DOHH2 (cell line): Measurements from ENCODE around the gene SHISA5.

Source experiments
- H3F3A ChIP-seq: fragments of 200-600 bp; sonication (generic), shearing (Covaris generic); 2 replicates; pipeline ENCODE4 v1.6.0; 2016; ENCODE audit warnings: antibody characterized with exemption, mild to moderate bottlenecking; ENCODE audit not compliant: control insufficient read depth, insufficient read depth
- H3K27ac ChIP-seq: fragments of 200-600 bp; sonication (generic); 2 replicates; pipeline ENCODE4 v1.5.1; 2014; ENCODE audit warnings: low read depth, mild to moderate bottlenecking, low read length, moderate library complexity
- H3K27me3 ChIP-seq: fragments of 200-600 bp; sonication (generic); 2 replicates; pipeline ENCODE4 v1.6.1; 2014; ENCODE audit warnings: mild to moderate bottlenecking, low read length, mixed read lengths; ENCODE audit not compliant: control insufficient read depth
- H3K36me3 ChIP-seq: fragments of 200-600 bp; sonication (generic); 2 replicates; pipeline ENCODE4 v1.6.1; 2014; ENCODE audit warnings: mild to moderate bottlenecking, low read length, moderate library complexity, mixed read lengths; ENCODE audit not compliant: control insufficient read depth
- H3K4me1 ChIP-seq: fragments of 200-600 bp; sonication (generic); 2 replicates; pipeline ENCODE4 v1.6.1; 2014; ENCODE audit warnings: mild to moderate bottlenecking, low read length, mixed read lengths; ENCODE audit not compliant: control insufficient read depth
- H3K4me2 ChIP-seq: fragments of 200-600 bp; sonication (generic); 2 replicates; pipeline ENCODE4 v1.6.0; 2014; ENCODE audit warnings: mild to moderate bottlenecking, low read length, moderate library complexity
- H3K4me3 ChIP-seq: fragments of 200-600 bp; sonication (generic); 2 replicates; pipeline ENCODE4 v1.5.1; 2014; ENCODE audit warnings: mild to moderate bottlenecking, low read length, mixed read lengths
- H3K79me2 ChIP-seq: fragments of 200-600 bp; sonication (generic); 2 replicates; pipeline ENCODE4 v1.6.1; 2014; ENCODE audit warnings: mild to moderate bottlenecking, low read length, mixed read lengths; ENCODE audit not compliant: control insufficient read depth
- H3K9me2 ChIP-seq: fragments of 200-600 bp; sonication (generic); replicated peaks from 2 replicates; pipeline ENCODE4 v1.6.1; 2014; ENCODE audit warnings: mild to moderate bottlenecking, low read length, mixed read lengths; ENCODE audit not compliant: control insufficient read depth
- H3K9me3 ChIP-seq: fragments of 200-600 bp; sonication (generic); 2 replicates; pipeline ENCODE4 v1.6.1; 2014; ENCODE audit warnings: antibody characterized with exemption, low read length, mixed read lengths; ENCODE audit not compliant: control insufficient read depth, insufficient read depth
- H4K20me1 ChIP-seq: fragments of 200-600 bp; sonication (generic); 2 replicates; pipeline ENCODE4 v1.6.0; 2014; ENCODE audit warnings: low read depth, mild to moderate bottlenecking, antibody characterized with exemption, low read length, moderate library complexity; ENCODE audit not compliant: control insufficient read depth, insufficient read depth
- EZH2phosphoT487 ChIP-seq: fragments of 200-600 bp; sonication (generic); IDR thresholded peaks from 2 replicates; pipeline ENCODE4 v1.6.1; 2017; ENCODE audit warnings: borderline replicate concordance, mild to moderate bottlenecking, antibody characterized with exemption, low read length, moderate library complexity, mixed read lengths
- TF ChIP-seq, protein P1 (sequence below): fragments of 200-600 bp; sonication (generic); IDR thresholded peaks from one replicate; pipeline ENCODE4 v1.5.1; 2014; ENCODE audit warnings: antibody characterized with exemption, mild to moderate bottlenecking, low read depth, low read length; ENCODE audit not compliant: poor library complexity, severe bottlenecking

SHISA5 gene

DNA sequence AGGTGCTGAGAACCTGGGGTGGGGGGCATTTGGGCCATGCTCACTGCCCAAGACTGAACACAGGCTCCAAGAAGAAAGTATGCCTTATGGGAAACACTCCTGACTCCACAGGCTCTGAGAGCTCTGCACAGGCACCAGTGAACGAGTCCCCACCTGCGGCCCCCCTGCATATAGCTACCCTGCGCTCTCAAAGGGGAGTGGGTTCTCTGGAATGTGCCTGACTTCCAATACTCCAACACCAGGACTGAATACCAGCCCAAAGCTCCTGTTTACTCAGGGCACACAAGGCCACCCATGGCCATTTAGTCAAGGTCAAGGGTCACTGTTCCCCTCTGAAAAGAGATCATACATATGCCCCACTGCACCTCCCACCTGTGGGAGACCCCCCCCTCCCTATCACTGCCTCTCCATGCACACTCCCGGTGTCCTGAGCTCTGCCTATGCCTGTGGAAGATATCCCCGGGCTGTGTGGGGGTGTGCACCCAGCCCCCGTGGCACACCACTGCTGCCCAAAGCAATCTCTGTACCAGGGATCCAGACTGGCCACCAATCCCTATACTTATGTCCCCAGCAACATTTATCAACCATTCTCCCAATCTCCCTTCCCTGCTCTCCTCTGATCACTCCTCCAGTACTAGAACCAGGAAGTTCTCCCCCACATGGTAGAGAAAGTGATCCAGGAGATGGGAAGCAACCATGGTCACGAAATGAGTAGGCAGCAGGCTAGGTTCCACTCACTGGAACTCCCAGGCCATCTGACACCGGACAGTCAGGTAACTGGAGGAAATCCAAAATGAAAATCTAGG lies 72.5 kb downstream of the SHISA5 start:
- Histone ChIP-seq H3F3A (no peaks in the 10 kb centered on the region), H3K4me3 (no peak overlapping the region), H3K36me3 (peaks cover 37% of the 10 kb centered on the region), H3K27ac (no peak overlapping the region), H3K9me2 (no peaks in the 10 kb centered on the region), H4K20me1 (no peaks in the 10 kb centered on the region), H3K4me2 (no peak overlapping the region), H3K4me1 (peaks cover 19% of the 10 kb centered on the region), H3K27me3 (peaks cover 16% of the 10 kb centered on the region), H3K9me3 (no peaks in the 10 kb centered on the region), H3K79me2 (peaks cover 13% of the 10 kb centered on the region)
- no peak for TF ChIP-seq EZH2phosphoT487
- TF ChIP-seq, protein P1, sequence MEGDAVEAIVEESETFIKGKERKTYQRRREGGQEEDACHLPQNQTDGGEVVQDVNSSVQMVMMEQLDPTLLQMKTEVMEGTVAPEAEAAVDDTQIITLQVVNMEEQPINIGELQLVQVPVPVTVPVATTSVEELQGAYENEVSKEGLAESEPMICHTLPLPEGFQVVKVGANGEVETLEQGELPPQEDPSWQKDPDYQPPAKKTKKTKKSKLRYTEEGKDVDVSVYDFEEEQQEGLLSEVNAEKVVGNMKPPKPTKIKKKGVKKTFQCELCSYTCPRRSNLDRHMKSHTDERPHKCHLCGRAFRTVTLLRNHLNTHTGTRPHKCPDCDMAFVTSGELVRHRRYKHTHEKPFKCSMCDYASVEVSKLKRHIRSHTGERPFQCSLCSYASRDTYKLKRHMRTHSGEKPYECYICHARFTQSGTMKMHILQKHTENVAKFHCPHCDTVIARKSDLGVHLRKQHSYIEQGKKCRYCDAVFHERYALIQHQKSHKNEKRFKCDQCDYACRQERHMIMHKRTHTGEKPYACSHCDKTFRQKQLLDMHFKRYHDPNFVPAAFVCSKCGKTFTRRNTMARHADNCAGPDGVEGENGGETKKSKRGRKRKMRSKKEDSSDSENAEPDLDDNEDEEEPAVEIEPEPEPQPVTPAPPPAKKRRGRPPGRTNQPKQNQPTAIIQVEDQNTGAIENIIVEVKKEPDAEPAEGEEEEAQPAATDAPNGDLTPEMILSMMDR, result no peak

DNA sequence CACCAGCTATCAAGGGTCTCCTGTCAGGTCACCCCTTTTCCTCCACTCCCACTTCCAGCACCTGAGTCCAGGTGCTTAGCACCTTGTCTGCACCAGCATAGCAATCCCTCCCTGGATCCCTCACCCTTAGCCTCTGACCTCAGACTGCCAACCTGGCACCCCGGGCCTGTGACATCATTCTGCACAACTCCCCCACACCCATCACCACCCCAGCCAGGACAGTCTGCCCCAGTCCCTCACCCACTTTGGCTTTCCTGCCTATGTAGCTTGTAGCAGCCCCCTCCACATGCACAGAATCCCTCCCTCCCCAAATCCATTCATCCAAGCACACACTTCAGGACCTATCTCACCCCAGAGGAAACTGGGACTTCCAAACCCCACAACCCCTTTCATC lies 73.3 kb downstream of the SHISA5 start:
- TF ChIP-seq, protein P1, result no peak
- no peak for TF ChIP-seq EZH2phosphoT487
- H3K4me3 ChIP-seq, result no peak overlapping the region
- peaks cover 12% of the 10 kb centered on the region for H3K4me1 ChIP-seq
- H3K9me2 ChIP-seq, result no peaks in the 10 kb centered on the region
- no peak overlapping the region for H3K4me2 ChIP-seq
- H4K20me1 ChIP-seq, result no peaks in the 10 kb centered on the region
- H3K27me3 ChIP-seq, result peaks cover 16% of the 10 kb centered on the region
- no peaks in the 10 kb centered on the region for H3K9me3 ChIP-seq
- H3K36me3 ChIP-seq, result peaks cover 37% of the 10 kb centered on the region
- H3F3A ChIP-seq, result no peaks in the 10 kb centered on the region
- peaks cover 10% of the 10 kb centered on the region for H3K79me2 ChIP-seq
- no peak overlapping the region for H3K27ac ChIP-seq

GRCh38 chr3:48429960-48430707 lies 73.8 kb downstream of the SHISA5 start, which contains the start of gene PLXNB1:
Gene PLXNB1, minus strand, starts transcription at chr3:48430086. Its CDS starts 5,475 bp downstream, at chr3:48424611.
- TF ChIP-seq EZH2phosphoT487, result no peak
- TF ChIP-seq, protein P1, result no peak
- Histone ChIP-seq H3K27me3 (peaks cover 16% of the 10 kb centered on the region), H4K20me1 (no peaks in the 10 kb centered on the region), H3K27ac (no peak within 1 kb of the TSS), H3K36me3 (peaks cover 37% of the 10 kb centered on the region), H3K9me2 (no peaks in the 10 kb centered on the region), H3K4me1 (peaks cover 9% of the 10 kb centered on the region), H3K4me3 (peak within 1 kb of the TSS; percentile 77), H3K4me2 (peak within 1 kb of the TSS; percentile 92), H3K79me2 (peaks cover 5% of the 10 kb centered on the region), H3K9me3 (no peaks in the 10 kb centered on the region), H3F3A (no peaks in the 10 kb centered on the region)
